ENCODE data around the gene TRPM6.

- TF ChIP-seq CTCF (IDR thresholded peaks at IDR 0.05 in 4 of 5, conservative IDR thresholded peaks at IDR 0.05 in 1 of 5) (no peak), POLR2A (IDR thresholded peaks at IDR 0.05) (no peak)
Measured at GRCh38 chr9:74908665-74909064, 20.9 kb upstream of the TRPM6 start.

Data from gastrocnemius medialis (tissue), 4 donors.